AG09319 (cell line): ENCODE results near the gene RPP38.

Source experiments
- DNase-seq: peaks from one replicate; pipeline ENCODE4 v3.0.0-alpha.2; 2010; ENCODE audit warnings: low read depth; ENCODE audit errors: extremely low read depth
- CTCF ChIP-seq: IDR thresholded peaks from 2 replicates; pipeline ENCODE4 v1.5.1; 2011; ENCODE audit warnings: low read depth, mild to moderate bottlenecking, inconsistent platforms, low read length, moderate library complexity

Gene RPP38

GRCh38 chr10:15097011-15097812, at the start of gene RPP38:
Gene RPP38 (plus strand): TSS chr10:15097355. CDS start chr10:15103315, 5,960 bp downstream.
- TF ChIP-seq CTCF: no peak
- DNase-seq: peak; percentile 87

GRCh38 chr10:15049533-15049932, 47.6 kb upstream of the RPP38 start:
- DNase-seq: no peak
- no peak for TF ChIP-seq CTCF

- no peak for TF ChIP-seq CTCF
- DNase-seq: no peak
Measured at GRCh38 chr10:15052121-15052520, 45.0 kb upstream of the RPP38 start.

GRCh38 chr10:15053061-15053460, 44.1 kb upstream of the RPP38 start:
- no peak for DNase-seq
- no peak for TF ChIP-seq CTCF

GRCh38 chr10:15058689-15059088, 38.5 kb upstream of the RPP38 start:
- TF ChIP-seq CTCF: no peak
- DNase-seq: no peak

- TF ChIP-seq CTCF: no peak
- no peak for DNase-seq
Measured at GRCh38 chr10:15059914-15060313, 37.2 kb upstream of the RPP38 start.

- TF ChIP-seq CTCF: no peak
- no peak for DNase-seq
Measured at GRCh38 chr10:15060638-15061037, 36.5 kb upstream of the RPP38 start.
